NT2/D1 (cell line): ENCODE results near the gene NFU1.

ENCODE experiments used
- SUZ12 ChIP-seq: IDR thresholded peaks from 2 replicates; pipeline ENCODE4 v1.6.1; 2011; ENCODE audit not compliant: insufficient read length, insufficient read depth; ENCODE audit errors: extremely low read depth
- YY1 ChIP-seq: IDR thresholded peaks from 2 replicates; pipeline ENCODE4 v1.6.1; 2011; ENCODE audit not compliant: insufficient read length, insufficient read depth
- ZNF274 ChIP-seq: IDR thresholded peaks from 2 replicates; pipeline ENCODE4 v1.6.1; 2011; ENCODE audit warnings: mild to moderate bottlenecking, low read depth, low read length

DNA sequence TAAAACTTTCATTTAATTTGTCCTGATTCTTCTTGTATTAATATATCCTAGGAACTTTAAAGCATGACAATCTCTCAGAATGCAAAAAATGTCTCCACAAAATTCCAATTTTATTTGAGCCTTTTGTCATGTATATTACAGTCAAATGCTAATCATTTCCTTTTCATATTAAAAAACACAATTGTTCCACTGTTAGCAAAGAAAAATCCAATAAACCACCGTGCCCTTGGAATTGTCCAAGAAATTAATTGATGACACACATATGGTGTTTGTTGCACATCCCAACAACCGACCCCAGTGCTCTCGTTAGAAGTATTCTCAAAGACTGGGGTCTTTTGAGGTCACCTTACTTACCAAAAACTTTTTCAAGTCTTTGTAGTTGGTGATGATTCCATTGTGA is 78.3 kb downstream of the NFU1 start:
- TF ChIP-seq ZNF274: no peak
- TF ChIP-seq SUZ12: no peak
- no peak for TF ChIP-seq YY1
